Measurements from ENCODE around the gene NISCH.

The NISCH gene

DNA sequence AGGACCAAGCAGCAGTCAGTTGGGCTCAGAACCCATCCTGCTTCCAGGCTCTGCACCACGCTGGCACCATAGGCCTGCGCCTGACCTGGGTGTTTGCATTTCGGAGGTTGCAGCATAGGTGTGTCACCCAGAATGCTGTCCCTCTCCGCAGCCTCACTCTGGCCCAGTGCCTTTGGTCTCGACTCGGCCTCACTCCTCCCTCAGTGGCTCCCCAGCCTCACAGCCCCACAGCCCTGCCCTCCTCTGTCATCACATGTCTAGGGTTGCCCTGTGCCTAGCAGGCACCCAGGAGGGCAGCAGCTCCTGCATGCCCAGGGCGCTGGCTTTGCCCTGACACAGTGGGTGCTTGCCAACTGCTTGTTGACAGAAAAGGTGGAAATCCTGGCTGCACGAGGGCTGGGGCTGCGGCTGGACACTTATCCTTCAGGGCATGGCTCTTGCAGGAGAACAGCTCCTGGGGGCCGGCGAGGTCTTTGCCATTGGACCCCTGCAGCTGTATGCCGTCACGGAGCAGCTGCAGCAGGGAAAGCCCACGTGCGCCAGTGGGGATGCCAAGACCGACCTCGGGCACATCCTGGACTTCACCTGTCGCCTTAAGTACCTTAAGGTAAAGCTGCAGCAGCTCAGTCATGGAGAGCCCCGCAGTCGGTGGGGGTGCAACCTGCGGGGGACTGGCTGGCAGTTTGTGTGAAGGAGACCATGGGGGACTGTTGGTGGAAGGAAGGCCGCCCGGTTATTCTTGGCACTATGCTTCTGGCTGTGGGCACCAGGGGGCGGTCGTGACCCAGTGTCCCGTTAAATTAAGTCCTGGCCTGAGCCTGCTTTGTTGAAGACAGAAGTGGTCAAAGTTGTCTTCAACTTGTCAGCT is 16.2 kb downstream of the NISCH start:
- DNase-seq (ENCODE audit: low read depth in 3 of 3), result no peak

DNA sequence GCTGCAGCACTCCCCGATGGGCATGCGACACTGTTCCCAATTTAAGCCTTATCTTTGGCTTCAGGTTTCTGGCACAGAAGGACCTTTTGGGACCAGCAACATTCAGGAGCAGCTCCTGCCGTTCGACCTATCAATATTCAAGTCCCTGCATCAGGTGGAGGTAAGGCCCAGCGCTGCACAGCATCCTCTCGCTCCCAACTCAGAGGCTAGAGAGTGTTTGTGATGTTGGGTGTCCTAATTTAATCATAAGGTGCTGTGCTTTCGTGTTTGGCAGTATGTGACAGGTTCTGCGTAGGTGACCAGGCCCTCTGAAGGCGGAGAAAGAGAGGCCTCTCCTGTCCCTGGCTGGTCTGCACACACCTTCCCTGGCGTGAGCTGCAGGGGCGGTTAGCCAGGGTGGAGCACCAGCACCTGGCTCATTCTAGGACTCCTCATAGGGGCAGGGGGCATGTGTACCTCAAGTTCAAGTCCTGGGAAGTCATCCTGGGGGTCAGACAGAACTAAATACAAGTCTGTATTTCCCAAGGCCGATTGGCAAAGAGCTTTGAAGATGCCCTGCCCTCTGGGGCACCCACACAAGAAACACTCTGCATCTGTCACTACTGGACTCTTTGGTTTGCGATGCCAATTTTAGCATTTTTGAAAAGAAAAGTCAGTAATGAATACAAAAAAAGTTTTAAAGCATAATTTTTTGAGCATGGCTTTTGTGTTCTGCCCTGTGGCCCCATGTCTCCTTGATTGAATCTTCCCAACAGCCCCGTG is 17.0 kb downstream of the NISCH start:
- no peak for DNase-seq (ENCODE audit: low read depth in 3 of 3)

DNA sequence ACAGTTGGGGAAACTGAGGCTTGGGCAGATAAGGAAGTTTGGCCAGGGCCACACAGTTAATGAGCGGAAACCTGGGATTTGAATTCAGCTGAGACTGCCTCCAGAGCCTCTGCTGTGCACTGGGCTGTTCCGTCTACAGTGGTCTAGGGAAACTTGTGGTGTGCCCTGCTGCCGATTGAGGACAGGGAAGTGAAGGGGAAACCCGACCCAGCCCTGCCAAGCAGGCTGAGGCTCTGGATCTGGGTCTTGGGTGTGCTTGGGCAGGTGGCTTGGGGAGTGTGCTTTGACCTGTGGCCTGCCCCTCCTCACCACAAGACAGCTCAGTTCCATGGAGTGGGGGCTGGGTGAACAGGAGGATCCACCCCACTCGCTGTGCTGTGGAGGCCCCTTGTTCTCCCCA is 17.6 kb downstream of the NISCH start:
- no peak for DNase-seq (ENCODE audit: low read depth in 3 of 3)

DNA sequence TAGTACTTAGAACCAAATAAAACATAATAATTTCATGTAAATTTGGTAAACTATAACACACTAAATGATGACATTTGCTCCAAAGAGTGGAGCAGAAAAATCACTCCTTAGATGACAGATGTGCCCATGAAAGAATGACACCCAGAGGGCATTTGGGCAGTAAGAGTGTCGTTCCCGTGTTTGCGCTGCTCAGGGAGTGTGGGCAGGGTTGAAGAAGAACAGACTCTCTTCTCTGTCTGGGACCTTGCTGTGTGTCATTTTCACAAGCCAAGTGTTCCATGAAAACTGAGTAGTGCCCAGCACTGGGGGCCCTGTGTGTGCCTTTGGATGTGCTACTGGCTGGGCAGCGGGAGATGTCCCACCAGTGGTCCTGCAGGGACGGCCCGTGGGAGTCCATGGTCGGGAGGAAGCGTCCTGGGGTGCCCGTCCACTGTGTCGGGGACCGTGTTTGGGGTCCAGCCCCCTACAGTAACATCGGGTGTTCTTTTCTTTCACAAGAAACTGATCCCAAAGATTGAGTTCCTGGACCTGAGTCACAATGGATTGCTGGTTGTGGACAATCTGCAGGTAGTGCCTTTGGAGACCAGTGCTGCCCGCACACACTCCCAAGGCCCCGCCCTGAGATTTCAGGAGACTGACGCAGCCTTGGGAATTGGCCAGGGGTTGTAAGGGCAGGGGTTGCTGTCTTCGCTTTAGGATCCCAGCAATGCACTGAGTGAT is 21.8 kb downstream of the NISCH start:
- no peak for DNase-seq (ENCODE audit: low read depth in 3 of 3)

DNA sequence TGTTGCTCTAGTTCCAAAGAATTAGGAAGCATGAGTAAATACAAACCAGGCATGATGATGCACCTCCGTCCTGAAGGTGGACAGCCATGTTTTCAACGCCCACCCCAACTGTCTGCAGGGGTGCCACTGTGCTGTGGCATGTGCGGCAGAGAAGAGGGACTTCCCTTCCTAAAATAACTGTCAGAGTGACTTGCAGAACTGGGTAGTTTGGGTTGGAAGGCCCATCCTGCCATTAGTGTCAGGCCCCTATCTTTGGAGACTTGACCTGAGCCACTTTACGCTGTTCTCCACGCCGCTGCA is 22.3 kb downstream of the NISCH start:
- no peak for DNase-seq (ENCODE audit: low read depth in 3 of 3)

DNA sequence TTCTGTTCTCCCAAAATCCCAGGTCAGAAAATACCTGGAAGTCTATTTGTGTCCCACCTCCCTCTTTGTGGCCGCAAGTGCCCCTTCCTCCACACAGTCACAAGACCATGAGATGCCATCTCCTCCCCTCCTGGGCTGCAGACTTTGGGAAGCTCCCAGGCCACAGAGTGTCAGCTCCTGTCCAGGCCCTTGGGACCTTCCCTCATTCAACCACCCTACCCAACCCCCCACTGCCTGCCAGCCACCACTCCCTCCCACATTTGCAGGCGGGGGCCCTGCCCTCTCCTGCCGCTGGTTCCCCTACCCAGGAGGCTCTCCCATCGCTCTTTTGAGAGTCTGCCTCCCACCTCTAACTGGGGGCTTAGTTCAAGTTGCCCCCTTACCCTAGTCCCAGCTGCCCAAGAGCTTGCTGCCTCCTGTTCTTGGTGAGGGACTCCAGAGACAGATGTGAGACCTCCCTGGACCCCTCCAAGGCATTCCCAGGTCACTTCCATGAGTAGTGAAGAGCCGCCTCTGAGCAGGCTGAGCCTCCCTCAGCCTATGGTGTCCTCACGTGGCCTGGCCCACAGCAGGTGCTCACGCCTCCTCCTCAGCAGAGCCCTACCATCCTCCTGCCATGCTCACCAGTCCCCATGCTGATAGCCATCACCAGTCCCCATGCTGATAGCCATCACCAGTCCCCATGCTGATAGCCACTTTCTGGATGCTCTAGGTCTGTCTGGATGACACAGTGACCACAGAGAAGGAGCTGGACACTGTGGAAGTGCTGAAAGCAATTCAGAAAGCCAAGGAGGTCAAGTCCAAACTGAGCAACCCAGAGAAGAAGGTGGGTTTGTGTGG is 23.9 kb downstream of the NISCH start:
- DNase-seq (ENCODE audit: low read depth in 3 of 3), result no peak

DNA sequence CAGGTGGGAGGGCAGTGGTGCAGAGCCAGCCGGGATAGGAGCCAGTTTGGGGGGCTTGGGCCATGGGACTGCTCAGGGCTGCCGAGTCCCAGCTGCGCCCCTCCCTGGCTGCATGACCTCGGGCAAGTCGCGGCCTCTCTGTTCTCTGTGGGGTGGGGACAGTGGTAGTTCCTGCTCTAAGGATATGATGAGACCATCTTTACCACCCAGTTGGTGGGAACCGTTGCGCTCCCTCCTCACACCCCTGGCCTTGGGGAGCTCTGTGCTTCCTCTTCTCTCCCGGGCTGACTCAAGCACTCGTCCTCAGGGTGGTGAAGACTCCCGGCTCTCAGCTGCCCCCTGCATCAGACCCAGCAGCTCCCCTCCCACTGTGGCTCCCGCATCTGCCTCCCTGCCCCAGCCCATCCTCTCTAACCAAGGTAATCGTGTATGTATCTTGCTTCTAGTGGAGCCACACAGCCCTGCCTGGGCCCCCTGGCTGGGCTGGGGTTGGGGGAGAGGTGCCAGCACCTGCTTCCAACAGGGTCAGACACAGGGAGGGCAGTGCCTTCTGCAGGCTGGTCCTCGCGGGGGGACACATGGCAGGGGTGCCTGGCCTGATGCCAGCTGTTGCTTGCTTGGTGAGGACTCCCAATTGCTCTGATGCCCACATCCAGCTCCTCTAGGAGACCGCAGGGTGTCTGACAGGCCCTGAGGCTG is 24.6 kb downstream of the NISCH start:
- DNase-seq (ENCODE audit: low read depth in 3 of 3), result no peak

DNA sequence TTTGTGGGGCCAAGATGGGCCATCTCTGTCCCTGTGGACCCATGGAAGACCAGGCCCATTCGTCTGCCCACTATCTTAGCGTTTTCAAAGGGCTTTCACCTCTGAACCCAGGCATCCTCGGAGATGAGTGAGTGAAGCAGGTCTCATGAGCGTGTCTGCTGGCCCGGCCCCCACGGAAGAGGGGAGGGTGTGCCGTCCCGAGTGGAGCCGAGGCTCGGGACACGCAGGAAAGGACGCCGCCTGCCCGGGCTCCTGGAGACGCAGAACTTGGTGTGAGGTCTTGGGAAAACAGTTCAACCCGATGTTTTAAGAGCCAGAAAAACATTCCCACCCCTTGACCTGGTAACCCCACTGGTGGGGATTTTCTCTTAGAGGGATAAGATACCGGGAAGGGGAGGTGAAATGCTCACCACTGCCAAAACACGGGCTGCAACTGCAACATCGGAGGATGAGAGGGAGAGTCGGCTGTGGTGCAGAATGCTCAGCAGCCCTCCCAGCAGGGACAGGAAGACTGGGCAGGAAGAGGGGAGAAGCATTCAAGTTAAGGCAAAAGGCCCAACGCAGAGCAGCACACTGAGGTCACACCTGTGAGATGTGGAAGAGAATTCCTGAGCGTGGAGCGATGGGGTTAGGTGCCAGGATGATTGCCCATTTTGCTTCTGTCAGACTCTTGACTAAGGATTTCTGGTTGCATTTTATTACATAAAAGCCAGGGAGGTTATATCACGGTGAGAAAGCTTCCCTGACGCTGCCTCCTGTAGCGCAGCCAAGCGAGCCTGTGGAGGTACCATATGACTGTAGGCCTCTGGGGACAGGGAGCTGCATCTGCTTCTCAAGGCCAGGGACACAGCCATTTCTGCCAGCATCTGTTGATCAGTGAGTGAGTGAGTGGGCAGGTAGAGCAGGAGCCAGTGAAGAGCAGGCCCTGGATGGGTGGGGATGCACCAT is 25.6 kb downstream of the NISCH start:
- DNase-seq (ENCODE audit: low read depth in 3 of 3), result no peak

DNA sequence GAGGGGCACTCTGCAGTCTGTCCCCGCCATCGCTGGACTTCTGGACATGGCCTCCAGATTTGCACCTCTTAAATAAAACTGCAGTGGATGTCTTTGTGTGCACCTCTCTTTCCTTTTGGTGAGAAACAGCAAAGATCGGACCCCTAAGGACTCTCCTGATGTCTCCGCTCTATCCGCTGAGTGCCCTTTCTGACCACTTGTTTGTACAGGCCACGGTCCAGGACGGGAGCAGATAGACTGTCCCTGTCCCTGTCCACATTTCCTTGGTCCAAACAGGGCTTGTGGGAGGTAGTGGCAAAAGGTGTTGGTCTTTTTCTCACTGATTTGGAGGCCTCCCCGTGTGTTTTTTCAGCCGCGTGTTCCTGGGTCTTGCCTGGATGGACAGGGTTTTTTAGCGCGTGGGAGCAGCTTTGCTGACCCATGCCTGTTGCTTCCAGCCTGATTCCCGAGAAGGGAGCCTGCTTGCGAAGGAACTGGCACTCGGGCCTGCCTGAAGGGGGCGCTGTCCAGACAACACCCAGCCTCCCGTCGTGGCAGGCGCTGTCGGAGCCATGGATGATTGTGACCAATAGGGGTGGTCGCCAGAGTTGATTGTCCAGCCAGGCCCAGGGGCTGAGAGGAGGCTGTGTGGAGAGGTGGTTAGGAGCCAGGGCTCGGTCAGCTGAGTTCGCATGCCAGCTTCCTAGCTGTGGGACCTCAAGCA is 26.6 kb downstream of the NISCH start:
- no peak for DNase-seq (ENCODE audit: low read depth in 3 of 3)

DNA sequence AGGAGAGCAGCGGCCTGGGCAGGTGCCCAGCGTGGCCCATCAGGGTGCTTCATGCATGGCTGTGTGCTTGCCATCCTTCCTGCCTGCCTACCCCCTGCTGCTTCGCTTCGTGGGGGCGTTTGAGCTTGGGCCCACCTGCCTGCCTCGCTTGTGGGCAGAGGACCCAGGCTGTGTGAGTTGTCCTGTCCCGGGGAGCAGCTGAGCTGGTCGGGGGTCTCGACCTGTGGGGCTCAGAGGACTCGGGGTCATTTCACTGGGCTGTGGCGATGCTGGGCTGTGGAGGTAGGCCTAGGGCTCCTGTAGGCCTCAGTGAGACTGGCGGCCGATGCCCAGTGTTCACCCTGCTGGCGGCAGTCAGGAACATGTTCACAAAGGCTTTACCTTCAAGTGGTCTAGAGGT is 27.7 kb downstream of the NISCH start:
- no peak for DNase-seq (ENCODE audit: low read depth in 3 of 3)

DNA sequence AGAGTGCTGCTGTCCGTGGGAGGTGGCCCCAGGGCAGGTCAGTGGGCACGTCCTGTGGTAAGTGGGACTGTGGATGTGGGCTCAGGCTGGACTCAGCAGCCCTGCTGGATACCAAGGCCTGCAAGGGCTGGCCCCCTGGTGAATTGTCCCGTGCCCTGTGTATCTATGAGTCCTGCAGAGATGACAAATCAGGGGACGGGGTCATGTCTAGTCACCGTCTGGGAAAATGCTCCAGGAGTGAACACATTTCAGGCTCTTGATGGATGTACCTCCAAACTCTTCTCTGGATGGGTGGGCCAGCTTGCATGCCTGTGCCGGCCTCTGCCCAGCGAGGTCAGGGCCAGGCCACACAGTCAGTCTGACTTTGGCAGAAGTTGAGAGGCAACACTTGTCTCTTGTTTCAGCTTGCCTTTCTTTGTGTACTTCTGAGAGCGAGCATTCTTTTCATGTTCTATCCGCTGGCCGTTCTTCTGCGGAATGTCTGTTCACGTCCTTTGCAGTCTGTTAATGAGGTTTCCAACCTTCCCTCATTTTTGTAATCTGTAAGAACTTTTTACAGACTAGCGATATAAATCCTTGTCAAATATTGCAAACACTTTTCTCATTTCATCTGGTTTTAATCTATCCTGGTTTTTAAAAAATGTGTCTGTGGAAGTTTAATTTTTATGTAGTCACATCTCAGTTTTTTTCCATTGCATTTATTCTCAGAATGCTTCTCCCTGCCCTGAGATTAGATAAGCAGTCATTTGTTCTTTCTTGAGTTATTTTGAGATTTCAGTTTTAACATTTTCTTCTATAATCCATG is 28.4 kb downstream of the NISCH start:
- DNase-seq (ENCODE audit: low read depth in 3 of 3), result no peak

DNA sequence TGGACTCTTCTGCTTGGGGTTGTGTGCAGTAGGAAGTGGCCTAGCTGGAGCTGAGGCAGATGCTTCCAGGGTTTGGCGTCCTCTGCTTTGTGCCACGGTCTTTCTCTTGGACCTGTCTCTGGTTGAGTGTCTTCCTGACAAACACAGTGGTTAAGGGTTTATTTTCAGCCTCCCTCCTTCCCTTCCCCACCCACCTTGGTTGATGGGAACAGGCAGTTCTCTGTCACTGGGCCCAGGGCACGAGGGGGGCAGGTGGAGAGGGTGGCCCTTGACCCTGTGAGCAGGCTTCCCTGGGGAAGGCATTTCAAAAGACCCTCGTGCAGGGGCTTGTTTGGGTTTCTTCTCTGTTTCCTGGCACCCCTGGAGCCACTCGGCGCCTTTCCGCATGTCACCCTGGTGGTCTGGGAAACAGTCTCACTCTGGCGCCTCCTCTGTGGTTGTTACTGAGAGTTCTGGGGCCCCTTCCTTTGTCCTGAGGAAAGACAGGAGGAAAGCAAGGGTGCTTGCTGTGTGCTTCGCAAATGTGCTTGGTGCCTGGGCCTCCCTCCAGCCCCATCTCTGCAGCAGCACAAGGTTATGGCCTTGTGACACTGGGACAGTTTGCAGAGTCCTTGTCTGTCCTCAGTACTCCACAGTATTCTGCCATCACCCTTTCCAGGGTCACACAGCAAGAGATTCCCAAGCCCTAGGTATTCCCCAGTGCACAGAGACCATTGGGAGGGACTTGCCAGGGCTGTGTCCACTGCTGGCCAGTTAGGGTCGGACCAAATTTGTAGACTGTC is 29.5 kb downstream of the NISCH start:
- DNase-seq (ENCODE audit: low read depth in 3 of 3), result no peak

DNA sequence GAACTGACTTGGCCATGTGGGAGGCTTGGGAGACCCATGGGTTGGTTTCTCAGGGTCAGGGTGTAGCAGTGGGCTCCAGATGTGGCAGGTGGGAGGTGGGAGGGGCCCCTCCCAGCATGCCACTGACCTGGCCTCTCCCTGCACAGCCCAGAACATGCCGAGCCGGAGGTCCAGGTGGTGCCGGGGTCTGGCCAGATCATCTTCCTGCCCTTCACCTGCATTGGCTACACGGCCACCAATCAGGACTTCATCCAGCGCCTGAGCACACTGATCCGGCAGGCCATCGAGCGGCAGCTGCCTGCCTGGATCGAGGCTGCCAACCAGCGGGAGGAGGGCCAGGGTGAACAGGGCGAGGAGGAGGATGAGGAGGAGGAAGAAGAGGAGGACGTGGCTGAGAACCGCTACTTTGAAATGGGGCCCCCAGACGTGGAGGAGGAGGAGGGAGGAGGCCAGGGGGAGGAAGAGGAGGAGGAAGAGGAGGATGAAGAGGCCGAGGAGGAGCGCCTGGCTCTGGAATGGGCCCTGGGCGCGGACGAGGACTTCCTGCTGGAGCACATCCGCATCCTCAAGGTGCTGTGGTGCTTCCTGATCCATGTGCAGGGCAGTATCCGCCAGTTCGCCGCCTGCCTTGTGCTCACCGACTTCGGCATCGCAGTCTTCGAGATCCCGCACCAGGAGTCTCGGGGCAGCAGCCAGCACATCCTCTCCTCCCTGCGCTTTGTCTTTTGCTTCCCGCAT is 31.8 kb downstream of the NISCH start:
- no peak for DNase-seq (ENCODE audit: low read depth in 3 of 3)

DNA sequence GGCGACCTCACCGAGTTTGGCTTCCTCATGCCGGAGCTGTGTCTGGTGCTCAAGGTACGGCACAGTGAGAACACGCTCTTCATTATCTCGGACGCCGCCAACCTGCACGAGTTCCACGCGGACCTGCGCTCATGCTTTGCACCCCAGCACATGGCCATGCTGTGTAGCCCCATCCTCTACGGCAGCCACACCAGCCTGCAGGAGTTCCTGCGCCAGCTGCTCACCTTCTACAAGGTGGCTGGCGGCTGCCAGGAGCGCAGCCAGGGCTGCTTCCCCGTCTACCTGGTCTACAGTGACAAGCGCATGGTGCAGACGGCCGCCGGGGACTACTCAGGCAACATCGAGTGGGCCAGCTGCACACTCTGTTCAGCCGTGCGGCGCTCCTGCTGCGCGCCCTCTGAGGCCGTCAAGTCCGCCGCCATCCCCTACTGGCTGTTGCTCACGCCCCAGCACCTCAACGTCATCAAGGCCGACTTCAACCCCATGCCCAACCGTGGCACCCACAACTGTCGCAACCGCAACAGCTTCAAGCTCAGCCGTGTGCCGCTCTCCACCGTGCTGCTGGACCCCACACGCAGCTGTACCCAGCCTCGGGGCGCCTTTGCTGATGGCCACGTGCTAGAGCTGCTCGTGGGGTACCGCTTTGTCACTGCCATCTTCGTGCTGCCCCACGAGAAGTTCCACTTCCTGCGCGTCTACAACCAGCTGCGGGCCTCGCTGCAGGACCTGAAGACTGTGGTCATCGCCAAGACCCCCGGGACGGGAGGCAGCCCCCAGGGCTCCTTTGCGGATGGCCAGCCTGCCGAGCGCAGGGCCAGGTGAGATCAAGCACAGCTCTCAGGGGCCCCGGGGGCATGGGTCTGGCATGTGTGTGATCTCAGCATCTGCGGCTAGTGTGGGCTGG is 32.6 kb downstream of the NISCH start:
- no peak for DNase-seq (ENCODE audit: low read depth in 3 of 3)

DNA sequence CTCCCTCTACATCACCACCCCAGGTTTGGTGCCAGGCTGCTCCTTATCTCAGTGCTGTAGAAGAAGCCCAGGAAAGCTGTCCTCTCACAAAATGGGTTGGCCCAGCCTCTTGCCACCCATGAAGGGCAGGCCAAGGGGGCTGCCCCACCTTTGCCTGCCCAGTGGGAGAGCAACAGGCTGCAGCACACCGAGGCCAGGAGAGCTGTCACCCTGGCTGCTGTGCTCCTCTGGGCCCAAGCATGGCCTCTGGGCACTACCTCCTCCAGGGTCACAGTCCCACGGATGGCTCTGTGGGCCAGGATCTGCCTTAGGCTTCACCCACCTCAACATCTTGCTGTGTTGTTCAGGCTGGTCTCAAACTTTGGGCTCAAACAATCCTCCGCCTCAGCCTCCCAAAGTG is 33.3 kb downstream of the NISCH start:
- no peak for DNase-seq (ENCODE audit: low read depth in 3 of 3)

DNA sequence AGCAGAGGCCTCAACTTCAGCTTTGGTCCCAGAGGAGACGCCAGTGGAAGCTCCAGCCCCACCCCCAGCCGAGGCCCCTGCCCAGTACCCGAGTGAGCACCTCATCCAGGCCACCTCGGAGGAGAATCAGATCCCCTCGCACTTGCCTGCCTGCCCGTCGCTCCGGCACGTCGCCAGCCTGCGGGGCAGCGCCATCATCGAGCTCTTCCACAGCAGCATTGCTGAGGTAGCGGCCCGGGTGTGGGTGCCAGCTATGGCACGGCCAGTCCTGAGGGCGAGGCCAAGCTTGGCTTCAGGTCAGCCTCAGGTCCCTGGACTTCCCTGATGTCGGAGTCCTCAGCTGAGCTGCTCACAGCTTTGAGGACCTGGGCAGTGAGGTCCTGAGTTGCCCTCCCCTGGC is 34.0 kb downstream of the NISCH start:
- DNase-seq (ENCODE audit: low read depth in 3 of 3), result no peak

All from stimulated activated CD4-positive, alpha-beta T cell treated with anti-CD3 and anti-CD28 coated beads, TNF-alpha, amount 100 ng/mL, for 4 hours (primary cell).